Fibroblast of skin of left quadriceps (primary cell): Measurements from ENCODE around the gene SNX2.
"Not testable (repeated sequence)": the region's sequence is repeated elsewhere in the genome, so short reads cannot be mapped to it uniquely, and the experiment has no call there.

Source experiments
- DNase-seq, 2 experiments: peaks; one replicate each; pipeline ENCODE4 v3.0.0-alpha.2; 2013; ENCODE audit warnings: low read depth in 2 of 2

The SNX2 gene

DNA sequence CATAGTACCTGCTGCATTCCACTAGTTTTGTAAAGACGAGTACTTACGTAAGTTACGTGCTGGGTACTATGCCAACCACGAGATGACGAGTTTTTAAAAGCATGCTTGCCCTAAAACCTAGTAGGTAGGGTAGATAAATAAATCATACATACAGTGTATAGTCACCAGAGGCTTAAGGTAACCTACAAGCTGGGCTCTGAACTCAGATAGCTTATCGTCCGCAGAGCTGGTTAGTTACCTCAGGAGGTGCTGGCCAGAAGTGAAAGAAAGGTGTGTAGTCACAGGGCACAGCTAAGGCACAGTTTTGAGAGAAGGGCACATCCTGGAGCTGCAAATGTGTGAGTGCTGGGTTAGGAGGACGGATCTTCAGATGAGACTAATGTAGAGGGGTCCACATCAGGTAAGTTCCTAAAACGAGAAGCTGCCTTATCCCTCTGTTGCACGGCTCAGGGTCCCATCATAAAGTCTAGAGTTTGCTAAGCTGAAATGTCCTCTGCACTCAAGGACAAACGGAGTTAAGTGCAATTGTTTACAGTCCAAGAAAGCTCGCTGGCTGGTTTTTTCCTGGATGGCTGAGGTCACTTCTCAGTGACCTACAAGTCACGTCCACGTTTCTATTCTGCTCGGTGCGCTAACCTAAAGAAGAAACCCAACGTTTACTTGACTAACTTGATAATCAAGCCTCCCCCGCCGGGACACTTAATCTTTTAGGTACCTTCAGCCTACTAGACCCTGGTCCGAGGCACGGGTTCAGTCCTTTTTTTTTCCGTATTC, 69.4 kb downstream of the SNX2 start:
- DNase-seq = no peak

DNA sequence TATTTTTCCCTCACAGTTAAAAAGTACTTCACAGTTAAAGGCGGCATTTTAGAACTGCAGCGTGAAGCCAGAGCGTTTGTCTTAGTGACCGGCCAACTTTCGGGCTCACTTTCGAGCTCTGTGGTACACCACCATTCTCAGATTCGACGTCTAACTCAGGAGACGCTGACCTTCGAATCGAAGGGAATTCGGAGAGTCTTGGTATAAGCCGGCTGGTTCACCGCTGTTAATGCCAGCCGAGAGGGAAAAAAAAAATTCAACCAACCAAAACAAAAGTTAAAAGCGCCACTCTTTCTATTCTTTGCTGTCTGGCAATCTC, 70.0 kb downstream of the SNX2 start:
- DNase-seq = no peak

DNA sequence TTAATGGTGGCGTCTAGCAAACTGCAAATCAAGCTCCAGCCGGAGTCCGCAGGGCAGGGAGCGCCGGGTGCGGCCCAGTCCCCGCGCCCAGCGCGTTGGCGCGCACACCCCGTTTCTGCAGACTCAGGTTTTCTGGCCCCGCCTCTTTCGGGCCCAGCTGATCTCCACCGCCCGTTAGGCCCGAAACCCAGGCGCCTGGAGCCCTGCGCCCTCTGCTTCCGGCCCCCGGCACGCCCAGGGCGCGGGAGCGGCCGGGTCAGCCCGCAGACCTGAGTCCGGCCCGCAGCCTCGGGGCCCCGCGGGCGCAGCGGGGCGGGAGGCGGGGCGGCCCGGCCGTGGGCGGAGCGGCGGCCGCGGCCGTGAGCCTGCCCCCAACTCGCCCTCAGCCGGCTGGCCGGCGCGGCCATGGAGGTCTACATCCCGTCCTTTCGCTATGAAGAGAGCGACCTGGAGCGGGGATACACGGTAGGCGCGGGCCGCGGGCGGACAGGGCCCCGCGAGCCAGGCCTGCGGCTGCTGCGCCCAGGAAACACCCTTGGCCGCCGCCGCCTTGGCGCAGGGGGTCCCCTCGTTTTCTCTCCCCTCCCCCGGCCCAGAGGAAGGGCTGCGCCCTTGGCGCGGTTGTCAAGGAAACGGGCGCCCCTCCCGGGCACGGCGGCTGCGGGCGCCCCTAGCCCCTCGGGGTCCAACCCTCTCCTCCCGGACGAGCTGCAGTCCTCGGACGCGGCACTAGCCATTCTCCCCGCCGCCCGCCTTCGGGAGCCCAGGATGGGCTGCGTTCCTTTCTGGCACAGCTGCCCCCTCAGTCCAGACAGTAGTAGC, 70.6 kb downstream of the SNX2 start, which contains the start of gene SNX24:
TSS of gene SNX24 (plus strand) at position 385 of the 822 bp plus-strand sequence. CDS start at position 406, 21 bp downstream.
- DNase-seq = peak in 1 of 2 experiments; percentile 40

DNA sequence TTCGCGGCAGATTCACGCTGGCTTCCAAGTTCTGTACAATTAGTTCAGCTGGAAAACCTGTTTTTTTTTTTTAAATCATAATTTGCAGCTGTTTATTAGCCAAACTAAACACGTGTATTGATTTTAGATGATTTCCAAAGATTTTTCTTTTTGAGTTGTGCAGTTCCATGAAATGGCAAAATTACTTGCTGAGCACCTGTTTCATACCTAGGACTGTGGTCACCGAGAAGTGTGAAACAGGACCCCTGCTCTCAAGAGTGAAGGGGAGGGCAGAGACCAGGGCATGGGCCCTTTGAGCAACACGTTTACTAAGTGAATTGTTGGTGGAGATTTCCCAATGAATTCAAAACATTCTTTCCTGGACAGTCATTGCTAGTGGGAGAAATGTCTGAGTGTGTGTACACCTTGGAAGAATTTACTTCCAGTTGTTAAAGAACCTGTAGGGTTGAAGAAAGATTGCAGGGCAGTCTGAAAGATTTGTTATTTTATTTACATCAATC, 71.2 kb downstream of the SNX2 start:
- peak; percentile 33 to 46 for DNase-seq

DNA sequence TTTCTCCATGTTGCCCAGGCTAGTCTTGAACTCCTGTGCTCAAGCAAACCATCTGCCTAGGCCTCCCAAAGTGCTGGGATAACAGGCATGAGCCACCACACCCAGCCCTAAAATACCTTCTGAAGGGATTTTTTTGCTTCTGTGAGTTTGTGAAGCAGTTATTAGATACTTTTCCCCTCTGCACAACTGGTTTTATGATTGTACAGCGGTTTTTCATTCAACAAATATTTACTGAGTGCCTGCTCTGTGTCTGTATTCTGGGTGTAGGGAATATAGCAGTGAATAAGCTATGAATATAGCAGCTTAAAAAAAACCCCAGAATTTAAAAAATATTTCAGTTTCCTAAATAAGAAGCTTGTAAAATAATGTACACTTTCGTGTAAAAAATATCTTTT, 72.8 kb downstream of the SNX2 start:
- no peak for DNase-seq

DNA sequence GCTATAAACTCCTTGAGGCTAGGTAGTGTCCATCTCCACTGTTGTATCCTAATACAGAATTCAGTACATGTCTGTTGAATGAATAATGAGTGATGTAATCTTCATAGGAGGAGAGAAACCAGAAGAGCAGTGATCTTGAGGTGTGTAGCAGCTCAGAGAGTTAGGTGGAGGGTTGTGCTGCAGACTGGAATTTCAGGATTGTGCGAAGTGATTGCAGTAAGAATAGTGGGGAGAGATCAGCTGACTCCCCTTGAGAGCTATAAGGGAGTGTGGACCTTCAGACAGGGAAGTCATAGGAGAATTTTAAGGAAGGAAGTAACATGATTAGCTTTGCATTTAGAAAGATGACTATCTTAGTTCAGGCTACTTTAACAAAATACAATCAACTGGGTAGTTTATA, 74.9 kb downstream of the SNX2 start:
- DNase-seq = peak in 1 of 2 experiments; percentile 18

DNA sequence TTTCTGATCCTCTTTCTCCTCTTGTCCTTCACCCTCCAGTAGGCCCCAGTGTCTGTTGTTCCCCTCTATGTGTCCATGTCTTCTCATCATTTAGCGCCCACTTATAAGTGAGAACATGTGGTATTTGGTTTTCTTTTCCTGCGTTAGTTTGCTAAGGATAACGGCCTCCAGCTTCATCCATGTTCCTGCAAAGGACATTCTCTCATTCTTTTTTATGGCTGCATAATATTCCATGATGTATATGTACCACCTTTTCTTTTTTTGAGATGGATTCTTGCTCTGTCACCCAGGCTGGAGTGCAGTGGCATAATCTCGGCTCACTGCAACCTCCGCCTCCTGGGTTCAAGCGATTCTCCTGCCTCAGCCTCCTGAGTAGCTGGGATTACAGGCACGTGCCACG, 82.7 kb downstream of the SNX2 start:
- not testable (repeated sequence) for DNase-seq

DNA sequence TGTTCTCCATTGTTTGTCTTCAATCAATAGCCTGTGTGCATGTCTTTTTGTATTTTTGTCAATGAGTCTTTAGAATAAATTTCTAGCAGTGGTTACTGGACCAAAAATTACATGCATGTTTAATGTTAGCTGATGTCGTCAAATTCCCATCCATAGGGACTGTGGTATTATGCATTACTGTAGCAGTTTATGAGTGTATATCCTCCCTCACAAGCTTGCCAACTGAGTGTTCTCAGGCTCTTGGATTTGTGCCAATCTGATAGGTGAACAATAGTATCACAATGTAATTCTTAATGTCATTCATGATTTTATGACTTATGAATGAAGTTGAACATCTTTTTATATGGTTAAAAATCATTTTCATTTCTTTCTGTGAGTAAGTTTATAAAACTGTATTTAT, 83.6 kb downstream of the SNX2 start:
- peak in 1 of 2 experiments; percentile 21 for DNase-seq

DNA sequence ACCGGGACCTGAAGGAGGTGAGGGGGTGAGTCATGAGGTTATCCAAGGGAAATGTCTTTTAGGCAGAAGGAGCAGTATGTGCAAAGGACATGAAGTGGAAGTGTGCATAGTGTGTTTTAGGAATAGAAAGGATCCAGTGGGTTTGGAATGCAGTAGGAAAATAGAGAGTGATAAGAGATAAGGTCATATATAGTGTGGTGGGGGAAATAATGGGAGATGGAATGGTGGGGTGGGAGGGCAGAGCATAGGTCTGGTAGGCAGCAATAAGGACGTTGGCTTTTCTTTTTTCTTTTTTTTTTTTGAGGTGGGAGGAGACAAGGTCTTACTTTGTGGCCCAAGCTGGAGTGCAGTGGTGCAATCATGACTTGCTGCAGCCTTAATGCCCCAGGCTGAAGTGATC, 88.4 kb downstream of the SNX2 start:
- DNase-seq = no peak

DNA sequence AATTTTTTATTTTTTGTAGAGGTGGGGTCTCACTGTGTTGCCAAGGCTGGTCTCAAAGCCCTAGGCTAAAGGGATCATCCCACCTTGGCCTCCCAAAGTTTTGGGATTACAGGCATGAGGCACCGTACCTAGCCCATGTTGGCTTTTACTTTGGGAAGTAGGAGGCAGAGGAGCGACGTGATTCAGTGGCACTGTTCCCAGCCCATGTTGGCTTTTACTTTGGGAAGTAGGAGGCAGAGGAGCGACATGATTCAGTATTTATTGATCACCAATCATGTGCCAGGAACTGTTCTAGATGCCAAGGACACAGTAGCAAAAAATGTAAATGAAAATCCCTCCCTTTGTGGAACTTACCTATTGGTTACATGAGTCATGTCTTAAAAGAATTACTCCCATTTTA, 88.8 kb downstream of the SNX2 start:
- no peak for DNase-seq

DNA sequence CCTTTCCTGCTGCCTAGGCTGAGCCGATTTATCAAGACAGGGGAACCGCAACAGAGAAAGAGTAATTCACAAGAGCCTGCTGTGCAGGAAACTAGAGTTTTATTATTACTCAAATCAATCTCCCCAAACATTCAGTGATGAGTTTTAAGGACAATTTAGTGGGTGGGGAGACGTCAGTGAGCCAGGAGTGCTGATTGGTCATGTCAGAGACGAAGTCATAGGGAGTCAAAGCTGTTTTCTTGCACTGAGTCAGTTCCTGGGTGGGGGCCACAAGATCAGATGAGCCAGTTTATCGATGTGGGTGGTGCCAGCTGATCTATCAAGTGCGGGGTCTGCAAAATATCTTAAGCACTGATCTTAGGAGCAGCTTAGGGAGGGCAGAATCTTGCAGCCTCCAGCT, 89.5 kb downstream of the SNX2 start:
- DNase-seq = no peak

DNA sequence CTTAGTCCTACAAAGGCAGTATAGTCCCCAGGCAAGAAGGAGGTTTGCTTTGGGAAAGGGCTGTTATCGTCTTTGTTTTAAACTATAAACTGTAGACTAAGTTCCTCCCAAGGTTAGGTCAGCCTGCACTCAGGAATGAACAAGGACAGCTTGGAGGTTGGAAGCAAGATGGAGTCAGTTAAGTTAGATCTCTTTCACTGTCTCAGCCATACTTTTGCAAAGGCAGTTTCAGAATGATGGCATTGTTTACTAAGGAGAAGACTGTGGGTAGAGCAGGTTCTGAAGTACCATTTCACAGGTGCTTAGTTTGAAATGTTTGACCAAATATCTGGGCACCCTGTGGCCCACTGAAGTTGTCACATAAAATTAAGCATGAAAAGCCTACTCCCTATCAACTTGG, 90.0 kb downstream of the SNX2 start:
- DNase-seq = no peak

DNA sequence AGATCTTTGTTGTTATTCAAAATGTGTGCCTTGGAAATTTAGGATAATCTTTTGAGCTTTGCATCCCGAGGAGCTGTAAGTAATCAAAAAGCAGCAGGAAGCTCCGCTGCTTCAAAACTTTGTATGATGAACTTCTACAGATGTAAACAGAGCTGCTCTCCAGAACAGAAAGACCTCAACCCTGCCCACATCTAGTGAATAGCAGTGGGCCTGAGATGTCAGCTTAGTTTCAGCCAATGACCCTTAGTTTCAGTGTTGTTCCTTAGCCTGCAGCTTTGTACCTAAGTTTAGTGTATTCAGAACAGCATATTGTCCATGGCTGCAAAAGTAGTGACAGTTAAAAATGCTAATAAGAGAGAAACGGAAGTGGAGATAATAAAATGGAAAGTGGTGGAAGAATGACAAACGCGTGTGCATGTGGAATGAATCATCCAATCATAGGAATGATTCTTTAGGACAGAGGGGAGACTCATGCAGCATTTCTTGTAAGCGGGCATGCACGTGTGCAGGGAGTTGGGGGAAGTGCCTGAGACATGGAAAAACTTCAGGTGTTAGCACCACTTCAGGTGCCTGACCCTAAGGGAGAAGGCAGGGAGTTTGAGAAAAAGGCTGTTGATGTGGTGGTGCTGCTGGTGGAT, 95.5 kb downstream of the SNX2 start:
- DNase-seq = peak; percentile 36 to 47

DNA sequence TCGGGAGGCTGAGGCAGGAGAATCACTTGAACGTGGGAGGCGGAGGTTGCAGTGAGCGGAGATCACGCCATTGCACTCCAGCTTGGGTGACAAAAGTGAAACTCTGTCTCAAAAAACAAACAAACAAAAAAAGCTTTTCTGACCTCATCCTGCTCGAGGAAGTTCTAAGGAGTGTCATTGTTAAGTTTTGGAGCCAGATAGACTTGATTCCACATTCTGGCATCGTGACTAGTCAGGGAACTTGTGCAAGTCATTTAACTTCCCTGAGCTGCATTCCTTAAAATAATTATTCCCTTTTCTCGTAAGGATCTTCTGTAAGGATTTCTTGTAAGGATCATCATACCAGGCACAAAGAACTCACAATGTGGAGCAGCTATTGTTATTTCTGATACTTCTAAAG, 96.8 kb downstream of the SNX2 start:
- peak in 1 of 2 experiments; percentile 4 for DNase-seq

DNA sequence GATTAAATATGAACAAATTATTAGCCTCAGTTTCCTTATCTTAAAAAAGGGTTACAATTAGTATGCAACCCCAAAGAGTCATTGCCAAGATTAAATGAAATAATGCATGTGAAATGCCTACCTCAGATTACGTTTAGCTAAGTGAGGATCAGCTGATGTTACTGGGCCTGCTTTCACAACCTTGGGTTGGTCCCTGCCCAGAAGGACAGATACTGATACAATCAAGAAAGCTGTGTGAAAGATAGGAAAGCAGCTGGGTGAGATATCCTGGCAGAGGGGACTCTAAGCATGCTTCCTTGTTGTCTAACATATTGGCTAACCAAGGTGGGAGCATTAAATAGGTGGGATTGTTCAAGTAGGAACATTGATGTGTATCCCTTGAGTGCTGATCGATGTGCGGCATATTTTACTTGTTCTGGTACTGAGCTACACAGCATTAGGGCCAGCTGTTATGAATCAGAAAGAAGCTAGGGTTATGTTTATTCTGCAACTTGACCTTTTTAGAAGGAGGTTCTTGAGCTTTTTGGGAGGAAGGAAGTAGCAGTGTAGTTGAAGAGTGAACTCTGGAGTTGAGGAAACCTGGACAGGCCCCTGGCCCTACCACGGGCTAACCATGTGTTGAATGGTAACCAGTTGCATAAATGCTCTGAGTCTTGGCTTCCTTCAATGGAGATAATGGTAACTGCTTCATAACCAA, 99.4 kb downstream of the SNX2 start:
- no peak for DNase-seq

DNA sequence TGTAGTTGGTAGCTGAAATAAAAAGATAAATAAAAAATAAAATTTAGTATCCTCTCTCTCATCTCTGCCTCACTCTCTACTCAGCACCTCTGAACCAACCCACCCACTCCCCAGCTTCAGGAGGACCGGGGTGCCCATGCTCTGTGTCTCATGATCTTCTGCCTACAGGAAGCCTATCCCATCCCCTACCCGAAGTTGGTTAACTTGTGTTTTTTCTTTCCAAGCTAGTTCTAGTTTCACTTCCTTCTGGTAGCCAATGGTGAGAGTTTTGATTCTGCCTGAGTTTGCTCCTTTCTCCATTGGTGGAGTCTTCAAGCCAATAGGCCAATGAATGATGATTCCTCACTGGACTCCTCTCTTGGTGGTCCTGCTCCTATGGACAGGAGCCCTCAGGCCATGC, 102.6 kb downstream of the SNX2 start:
- DNase-seq = no peak

DNA sequence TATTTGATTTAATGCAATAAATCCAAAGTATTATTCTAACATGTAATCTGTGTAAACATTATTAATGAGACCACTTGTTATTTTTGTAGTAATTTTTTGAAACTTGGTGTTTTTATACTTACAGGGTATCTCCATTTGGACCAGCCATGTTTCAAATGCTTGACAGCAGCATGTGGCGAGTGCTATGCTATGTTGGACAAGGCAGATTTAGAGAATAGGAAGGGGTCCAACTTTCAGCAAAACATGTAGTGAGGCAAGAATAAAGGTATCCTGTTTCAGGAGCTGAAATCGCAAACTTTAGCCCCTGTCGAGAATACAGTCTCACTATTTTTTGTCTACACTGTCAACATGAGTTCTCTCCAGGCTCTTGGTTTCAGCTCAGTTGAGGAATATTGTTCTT, 104.2 kb downstream of the SNX2 start:
- no peak for DNase-seq
